GM19240 (cell line): Measurements from ENCODE around the gene TLR1.
"Not testable (repeated sequence)": the region's sequence is repeated elsewhere in the genome, so short reads cannot be mapped to it uniquely, and the experiment has no call there.

Experiments used
- DNase-seq: peaks from one replicate; pipeline ENCODE4 v3.0.0; 2011; ENCODE audit warnings: low spot score; ENCODE audit not compliant: insufficient read length

TLR1 gene

GRCh38 chr4:38777925-38778324, 26.7 kb downstream of the TLR1 start:
- DNase-seq: not testable (repeated sequence)

GRCh38 chr4:38775326-38775725, 29.3 kb downstream of the TLR1 start:
- no peak for DNase-seq

- DNase-seq: no peak
Measured at GRCh38 chr4:38774181-38774955, 30.2 kb downstream of the TLR1 start.

- DNase-seq: not testable (repeated sequence)
Measured at GRCh38 chr4:38770281-38770680, 34.3 kb downstream of the TLR1 start.

GRCh38 chr4:38769857-38770256, 34.7 kb downstream of the TLR1 start:
- no peak for DNase-seq

GRCh38 chr4:38769441-38769840, 35.1 kb downstream of the TLR1 start:
- DNase-seq: no peak

- no peak for DNase-seq
Measured at GRCh38 chr4:38768968-38769394, 35.6 kb downstream of the TLR1 start.

- not testable (repeated sequence) for DNase-seq
Measured at GRCh38 chr4:38766940-38767339, 37.7 kb downstream of the TLR1 start.

GRCh38 chr4:38765382-38765781, 39.2 kb downstream of the TLR1 start:
- DNase-seq: no peak

GRCh38 chr4:38764277-38764676, 40.3 kb downstream of the TLR1 start:
- no peak for DNase-seq

- no peak for DNase-seq
Measured at GRCh38 chr4:38762560-38762959, 42.0 kb downstream of the TLR1 start.

GRCh38 chr4:38759790-38760122, 44.8 kb downstream of the TLR1 start:
- no peak for DNase-seq

- no peak for DNase-seq
Measured at GRCh38 chr4:38759113-38759789, 45.3 kb downstream of the TLR1 start.

GRCh38 chr4:38757945-38758600, 46.5 kb downstream of the TLR1 start:
- no peak for DNase-seq

- no peak for DNase-seq
Measured at GRCh38 chr4:38752941-38753806, 51.4 kb downstream of the TLR1 start.

GRCh38 chr4:38752372-38752940, 52.1 kb downstream of the TLR1 start:
- DNase-seq: no peak

GRCh38 chr4:38751341-38752010, 53.1 kb downstream of the TLR1 start:
- DNase-seq: no peak

GRCh38 chr4:38749336-38749735, 55.3 kb downstream of the TLR1 start:
- no peak for DNase-seq

- DNase-seq: no peak
Measured at GRCh38 chr4:38747629-38748028, 57.0 kb downstream of the TLR1 start.
